Brain microvascular endothelial cell (primary cell): ENCODE measurements around the gene FGFR3.

Experiments
- DNase-seq: peaks from one replicate; pipeline ENCODE4 v3.0.0-alpha.2; 2020
- H3K27ac ChIP-seq: fragments of 250-450 bp; sonication (Bioruptor Pico); 2 replicates; pipeline ENCODE4 v1.5.1; 2020; ENCODE audit warnings: mild to moderate bottlenecking, moderate library complexity
- H3K27me3 ChIP-seq: fragments of 250-450 bp; sonication (Bioruptor Pico); replicated peaks from 2 replicates; pipeline ENCODE4 v1.5.1; 2020; ENCODE audit warnings: mild to moderate bottlenecking
- H3K36me3 ChIP-seq: fragments of 250-450 bp; sonication (Bioruptor Pico); replicated peaks from 2 replicates; pipeline ENCODE4 v1.5.1; 2020; ENCODE audit warnings: mild to moderate bottlenecking
- H3K4me3 ChIP-seq: 2 replicates; pipeline ENCODE4 v1.5.1; 2011; ENCODE audit warnings: low read depth, mild to moderate bottlenecking, control low read depth, low read length, moderate library complexity
- in situ Hi-C: cut with HindIII; loops from 2 replicates; pipeline ENCODE4 v1.10.0; 2017; ENCODE audit warnings: low sequenced_read_pairs, low pct_ligation_motif_present
- TF ChIP-seq, protein P1 (sequence below): IDR thresholded peaks from 2 replicates; pipeline ENCODE4 v1.5.1; 2011; ENCODE audit warnings: low read depth, mild to moderate bottlenecking, moderate library complexity, low read length, control low read depth, inconsistent platforms; ENCODE audit errors: missing control alignments

The FGFR3 gene

DNA sequence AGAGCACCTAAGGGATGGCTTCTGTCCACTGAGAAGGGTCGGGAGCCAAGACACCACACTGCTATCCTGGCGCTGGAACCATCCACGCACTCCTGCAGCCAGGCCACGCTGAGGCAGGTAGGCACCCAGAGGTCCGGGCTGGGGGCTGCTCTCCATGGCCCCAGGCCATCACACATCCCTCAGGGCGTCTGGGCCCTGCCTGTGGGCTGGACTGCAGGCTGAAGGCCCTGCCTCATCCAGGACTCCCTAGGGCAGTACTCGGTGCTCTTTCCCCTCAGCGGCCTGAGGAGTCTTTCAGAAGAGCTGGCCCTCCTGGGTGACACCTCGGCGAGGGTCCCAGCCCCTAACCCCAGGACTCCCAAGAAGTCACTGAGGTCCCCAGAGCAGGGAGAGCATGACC lies 17.7 kb downstream of the FGFR3 start:
- TF ChIP-seq, protein P1, sequence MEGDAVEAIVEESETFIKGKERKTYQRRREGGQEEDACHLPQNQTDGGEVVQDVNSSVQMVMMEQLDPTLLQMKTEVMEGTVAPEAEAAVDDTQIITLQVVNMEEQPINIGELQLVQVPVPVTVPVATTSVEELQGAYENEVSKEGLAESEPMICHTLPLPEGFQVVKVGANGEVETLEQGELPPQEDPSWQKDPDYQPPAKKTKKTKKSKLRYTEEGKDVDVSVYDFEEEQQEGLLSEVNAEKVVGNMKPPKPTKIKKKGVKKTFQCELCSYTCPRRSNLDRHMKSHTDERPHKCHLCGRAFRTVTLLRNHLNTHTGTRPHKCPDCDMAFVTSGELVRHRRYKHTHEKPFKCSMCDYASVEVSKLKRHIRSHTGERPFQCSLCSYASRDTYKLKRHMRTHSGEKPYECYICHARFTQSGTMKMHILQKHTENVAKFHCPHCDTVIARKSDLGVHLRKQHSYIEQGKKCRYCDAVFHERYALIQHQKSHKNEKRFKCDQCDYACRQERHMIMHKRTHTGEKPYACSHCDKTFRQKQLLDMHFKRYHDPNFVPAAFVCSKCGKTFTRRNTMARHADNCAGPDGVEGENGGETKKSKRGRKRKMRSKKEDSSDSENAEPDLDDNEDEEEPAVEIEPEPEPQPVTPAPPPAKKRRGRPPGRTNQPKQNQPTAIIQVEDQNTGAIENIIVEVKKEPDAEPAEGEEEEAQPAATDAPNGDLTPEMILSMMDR: no peak
- in situ Hi-C loops: no loop called here
- DNase-seq: no peak
- Histone ChIP-seq H3K27me3 (no peaks in the 10 kb centered on the region), H3K36me3 (peaks cover 25% of the 10 kb centered on the region), H3K27ac (no peak overlapping the region), H3K4me3 (no peak overlapping the region)

GRCh38 chr4:1812720-1813119 lies 19.6 kb downstream of the FGFR3 start:
- no peak for DNase-seq
- Histone ChIP-seq H3K27me3 (no peaks in the 10 kb centered on the region), H3K36me3 (peaks cover 38% of the 10 kb centered on the region), H3K27ac (no peak overlapping the region), H3K4me3 (no peak overlapping the region)
- in situ Hi-C loops: no loop called here
- TF ChIP-seq, protein P1: no peak

DNA sequence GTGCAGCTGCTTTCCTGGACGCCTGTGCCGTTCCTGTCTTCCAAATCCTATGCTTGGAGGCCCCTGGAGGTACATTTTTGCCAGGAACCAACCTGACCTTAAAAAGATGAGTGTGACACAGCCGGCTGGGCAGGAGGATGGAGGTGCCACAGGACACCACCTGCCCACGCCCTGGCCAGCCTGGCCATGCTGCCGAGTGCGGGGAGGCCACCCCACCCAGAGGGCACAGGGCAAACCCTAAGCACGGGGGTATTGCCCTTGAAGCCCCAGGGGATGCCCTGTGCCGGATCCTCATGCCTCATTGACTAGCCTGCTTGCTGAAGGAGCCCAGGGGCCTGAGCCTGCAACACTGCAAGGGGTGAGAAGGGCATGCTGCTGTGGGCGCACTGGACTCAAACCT lies 20.1 kb downstream of the FGFR3 start:
- Histone ChIP-seq H3K4me3 (no peak overlapping the region), H3K27me3 (no peaks in the 10 kb centered on the region), H3K27ac (no peak overlapping the region), H3K36me3 (peaks cover 43% of the 10 kb centered on the region)
- TF ChIP-seq, protein P1: no peak
- in situ Hi-C loops: no loop called here
- DNase-seq: no peak

DNA sequence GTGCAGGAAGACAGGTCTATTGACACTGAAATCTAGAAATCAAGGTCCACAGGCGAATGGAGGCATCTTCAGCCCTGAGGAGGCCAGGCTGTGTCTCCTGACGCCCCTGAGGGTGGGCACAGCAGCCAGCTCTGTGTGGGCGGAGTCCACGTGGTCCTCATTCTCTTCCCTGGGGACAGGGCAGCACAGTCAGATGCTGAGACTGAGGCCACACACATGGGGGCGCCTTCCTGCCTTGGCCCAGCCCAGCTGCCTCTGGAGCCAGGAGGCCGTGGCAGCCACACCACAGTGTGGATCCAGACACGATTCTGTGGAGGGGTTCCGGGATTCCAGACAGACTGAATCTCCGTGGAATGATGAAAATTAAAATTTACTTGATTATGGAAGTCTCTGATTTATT lies 20.8 kb downstream of the FGFR3 start:
- in situ Hi-C loops: no loop called here
- Histone ChIP-seq H3K27ac (no peak overlapping the region), H3K4me3 (no peak overlapping the region), H3K36me3 (peaks cover 48% of the 10 kb centered on the region), H3K27me3 (no peaks in the 10 kb centered on the region)
- no peak for DNase-seq
- TF ChIP-seq, protein P1: peak; percentile 26

- Histone ChIP-seq H3K36me3 (peaks cover 54% of the 10 kb centered on the region), H3K27me3 (no peaks in the 10 kb centered on the region), H3K4me3 (no peak overlapping the region), H3K27ac (no peak overlapping the region)
- DNase-seq: no peak
- in situ Hi-C loops: no loop called here
- TF ChIP-seq, protein P1: no peak
Observed at GRCh38 chr4:1814453-1814852, 21.4 kb downstream of the FGFR3 start.
